ENCODE data around the gene ANTKMT.
"Not testable (repeated sequence)": the region's sequence is repeated elsewhere in the genome, so short reads cannot be mapped to it uniquely, and the experiment has no call there.

ANTKMT gene

DNA sequence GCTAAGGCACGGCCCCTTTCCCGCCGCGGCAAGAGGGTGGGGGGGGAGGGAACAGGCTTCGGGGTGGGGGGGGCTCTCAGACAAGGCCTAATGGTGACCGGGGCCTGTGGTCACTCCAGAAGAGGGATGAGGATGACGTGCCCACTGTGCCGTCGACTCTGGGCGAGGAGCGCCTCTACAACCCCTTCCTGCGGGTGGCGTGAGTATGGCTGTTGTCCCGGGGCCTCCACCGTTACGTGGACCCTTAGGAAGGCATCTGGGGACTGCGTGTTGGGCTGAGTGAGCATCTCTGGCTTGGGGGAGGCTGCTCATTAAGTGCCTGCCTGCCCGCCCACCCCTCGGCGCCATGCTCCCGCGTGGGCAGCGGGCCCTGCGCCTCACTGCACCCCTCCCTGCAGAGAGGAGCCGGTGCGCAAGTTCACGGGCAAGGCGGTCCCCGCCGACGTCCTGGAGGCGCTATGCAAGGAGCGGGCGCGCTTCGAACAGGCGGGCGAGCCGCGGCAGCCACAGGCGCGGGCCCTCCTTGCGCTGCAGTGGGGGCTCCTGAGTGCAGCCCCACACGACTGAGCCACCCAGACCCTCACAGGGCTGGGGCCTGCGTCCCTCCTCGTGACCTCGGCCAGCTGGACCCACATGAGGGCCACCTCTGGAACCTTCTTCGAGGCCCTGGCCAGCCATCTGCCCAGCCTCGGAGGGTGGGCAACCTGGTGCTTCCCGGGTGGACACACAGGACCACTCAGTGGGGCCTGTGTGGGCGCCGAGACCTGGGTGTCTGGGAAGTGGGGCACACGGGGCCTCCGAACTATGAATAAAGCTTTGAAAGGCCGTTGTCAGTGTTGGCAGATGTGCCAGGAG is 8.2 kb downstream of the ANTKMT start:
- no peak for DNase-seq

- DNase-seq, result no peak
Measured at GRCh38 chr16:729768-730665, 9.1 kb downstream of the ANTKMT start.

- DNase-seq, result no peak
Measured at GRCh38 chr16:730666-731509, 9.9 kb downstream of the ANTKMT start.

- no peak for DNase-seq
Measured at GRCh38 chr16:732332-732731, 11.4 kb downstream of the ANTKMT start.

DNA sequence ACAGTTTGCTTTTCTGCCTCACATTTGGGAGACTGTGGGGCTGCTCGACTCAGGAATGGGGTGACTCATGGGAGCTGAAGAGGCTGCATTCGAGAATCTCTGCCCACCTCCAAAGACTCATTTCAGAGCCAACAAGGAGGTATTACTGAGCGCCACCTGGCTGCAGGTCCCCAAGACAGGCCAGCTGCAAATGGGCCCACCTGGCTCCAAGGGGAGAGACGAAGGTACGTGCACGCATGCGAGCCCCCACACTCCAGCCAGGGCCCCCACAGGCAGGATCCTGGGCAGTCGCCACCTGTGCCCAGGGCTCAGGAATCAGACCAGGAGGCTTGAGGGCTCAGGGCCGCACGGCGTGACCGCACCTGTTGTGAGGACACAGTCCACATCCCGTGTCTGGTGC is 12.0 kb downstream of the ANTKMT start:
- no peak for DNase-seq

DNA sequence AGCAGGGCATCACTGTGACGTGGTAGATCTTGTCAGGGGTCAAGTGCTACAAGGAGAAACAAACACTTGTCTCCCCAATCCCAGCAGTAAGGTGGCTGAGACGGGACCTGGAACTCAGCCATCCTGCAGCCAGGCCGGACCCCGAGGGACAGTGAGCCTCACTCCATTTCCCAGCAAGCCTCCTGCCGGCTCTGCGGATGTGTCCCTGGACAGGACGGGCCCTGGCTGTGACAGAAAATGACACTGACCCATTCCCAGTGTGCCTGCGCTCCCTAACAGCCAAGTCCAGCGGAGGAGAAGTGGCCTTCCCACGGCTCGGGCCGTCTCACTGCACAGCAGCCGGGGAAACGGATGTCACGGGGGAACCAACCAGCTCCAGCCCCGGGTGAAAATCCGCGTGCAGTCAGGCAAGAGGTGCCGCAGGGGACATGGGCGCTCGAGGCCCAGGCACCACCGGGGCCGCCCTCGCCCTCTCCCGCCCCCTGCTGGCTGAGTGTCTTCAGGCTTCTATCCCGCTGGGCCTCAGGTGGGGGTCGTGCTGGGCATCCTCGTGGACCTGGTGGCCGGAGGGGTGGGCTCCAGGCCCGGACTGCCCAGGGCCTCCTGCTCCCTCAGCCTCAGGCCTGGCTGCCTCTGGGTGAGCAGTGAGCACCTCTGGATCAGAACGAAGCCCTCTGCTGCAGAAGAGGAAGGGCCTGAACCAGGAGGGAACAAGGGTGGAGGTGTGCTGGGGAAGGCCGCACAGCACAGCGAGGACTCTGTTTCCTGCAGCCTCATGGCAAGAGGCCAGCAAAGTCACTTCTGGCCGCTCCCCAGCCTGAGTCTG is 12.6 kb downstream of the ANTKMT start:
- peak; percentile 37 for DNase-seq

- no peak for DNase-seq
Measured at GRCh38 chr16:734208-734980, 13.4 kb downstream of the ANTKMT start.

DNA sequence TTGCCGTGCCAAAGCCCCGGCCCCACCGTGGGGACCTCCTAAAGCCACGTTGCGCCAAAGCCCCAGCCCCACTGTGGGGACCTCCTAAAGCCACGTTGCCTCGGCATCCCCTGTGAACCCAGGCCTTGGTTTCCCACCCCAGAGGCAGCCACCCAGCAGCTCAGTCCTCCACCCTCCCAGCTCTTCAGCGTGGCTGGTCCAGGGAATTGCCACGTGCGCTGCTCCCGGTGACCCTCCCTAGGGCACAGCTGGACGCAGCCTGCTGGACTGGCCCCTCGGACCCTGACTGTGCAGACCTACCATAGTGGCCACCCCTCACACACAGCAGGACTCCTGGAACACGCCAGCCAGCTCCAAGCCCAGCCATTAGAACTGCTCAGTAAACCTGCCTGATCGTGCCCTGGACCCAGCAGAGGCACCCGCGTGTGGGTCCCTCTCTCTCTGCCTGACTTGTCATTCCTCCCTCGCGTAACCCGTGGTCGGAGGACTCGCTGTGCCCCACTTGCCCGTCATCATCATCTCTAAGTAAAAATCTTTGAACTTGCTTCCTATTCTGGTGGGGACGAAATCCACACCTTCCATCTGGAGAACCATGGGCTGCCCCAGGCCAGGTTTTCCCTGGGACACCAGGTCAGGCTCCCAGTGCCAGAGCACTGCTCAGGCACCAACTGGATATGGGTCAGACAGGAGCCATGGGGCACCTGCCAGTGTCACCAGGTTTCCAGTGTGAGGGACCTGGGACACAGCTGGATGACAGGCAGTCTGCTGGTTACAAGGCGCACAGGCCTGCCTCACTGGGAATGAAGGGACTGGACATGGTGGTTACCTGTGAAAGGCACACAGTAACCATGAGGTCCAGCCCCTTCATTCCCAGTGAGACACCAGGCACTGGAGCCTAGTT is 14.3 kb downstream of the ANTKMT start:
- DNase-seq, result no peak

GRCh38 chr16:735982-736453 is 15.1 kb downstream of the ANTKMT start:
- no peak for DNase-seq

- no peak for DNase-seq
Measured at GRCh38 chr16:736936-737481, 16.1 kb downstream of the ANTKMT start.

DNA sequence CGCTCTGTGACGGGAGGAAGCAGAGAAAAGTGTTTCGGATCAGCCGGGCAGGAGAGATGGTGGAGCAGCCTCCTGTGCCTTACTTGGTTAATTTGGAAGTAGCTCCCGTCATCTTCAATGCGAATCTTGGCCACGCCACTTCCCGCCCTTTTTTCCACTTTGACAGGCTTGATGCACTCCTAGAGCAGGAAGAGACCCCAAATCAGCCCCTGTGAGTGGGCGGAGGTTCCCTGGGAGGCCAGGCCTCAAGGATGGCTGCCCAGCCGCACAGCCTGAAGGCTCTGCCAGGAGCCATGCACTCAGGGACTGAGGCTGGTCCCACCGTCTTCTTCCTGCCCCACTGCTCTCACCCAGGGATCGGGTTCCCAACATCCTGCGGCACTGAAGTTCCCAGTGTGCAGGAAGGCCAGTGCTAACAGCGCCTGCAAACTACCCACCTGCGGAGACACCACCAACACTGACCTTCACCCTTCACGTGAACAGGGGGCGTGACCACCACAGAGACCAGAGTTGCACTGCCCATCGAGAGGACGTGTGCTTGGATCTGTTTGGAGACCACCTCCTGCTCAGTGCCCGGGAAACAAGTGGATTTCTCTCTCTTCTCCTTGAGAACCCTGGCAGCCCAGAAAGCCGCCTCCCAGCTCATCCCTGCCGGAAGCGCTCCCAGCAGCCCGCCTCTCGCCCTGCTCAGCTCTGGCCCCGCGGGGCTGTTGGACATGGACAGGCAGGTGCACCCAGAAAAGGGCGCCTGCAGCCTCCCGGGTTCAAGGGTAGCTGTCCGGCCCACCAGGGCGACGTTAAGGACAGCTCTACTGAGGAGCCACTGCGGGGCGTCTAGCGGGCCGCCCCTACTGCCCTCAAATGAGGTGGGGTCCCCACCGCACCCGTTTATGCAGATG is 18.9 kb downstream of the ANTKMT start:
- no peak for DNase-seq

DNA sequence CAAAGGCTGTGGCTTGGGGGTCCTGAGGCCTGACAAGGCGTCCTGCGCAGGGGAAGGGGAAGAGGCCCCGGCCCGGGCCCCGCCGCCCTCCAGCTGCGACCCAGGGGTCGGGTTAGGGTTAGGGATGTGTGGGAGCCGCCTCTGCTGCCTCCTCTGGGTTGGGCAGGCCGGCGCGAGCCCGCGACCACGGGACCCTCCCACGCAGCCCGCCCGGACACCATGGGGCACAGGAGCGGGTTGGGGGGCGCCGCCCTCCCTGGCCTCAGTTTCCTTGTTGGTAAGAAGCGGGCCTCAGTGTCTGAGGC is 19.5 kb downstream of the ANTKMT start:
- no peak for DNase-seq

DNA sequence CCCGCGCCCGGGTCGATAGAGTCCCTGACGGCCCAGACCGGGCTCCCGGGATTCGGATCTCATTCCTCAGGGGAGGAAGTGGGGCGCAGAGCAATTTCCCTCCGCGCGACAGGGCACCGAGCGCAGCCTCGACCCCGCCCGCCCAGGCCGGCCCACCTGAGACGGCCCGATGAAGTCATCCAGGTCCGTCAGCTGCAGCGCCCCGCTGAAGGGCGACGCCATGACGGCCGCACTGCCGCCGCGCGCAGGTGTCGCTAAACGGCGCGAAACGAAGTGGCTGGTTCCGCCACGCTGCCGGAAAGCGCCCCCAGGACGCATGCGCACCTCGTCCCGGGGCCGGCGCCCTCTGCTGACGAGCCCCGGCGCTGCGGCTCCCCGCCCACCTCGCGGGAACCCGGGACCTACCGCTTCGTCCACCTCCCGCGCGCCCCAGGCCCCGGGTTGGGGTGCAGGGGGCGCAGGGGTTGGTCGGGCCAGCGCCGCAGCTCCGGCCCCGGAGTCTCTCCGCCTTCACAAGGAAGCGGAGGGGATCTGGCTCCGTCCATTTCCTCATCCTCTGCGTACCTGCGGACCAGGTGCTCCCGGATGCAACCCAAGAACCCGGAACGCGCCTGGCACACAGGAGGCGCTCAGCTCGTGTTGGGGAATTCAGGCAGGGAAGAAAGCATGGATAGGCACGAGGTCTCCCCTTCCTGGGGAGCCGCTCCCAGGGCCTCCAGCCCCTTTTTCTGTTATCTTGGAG is 20.0 kb downstream of the ANTKMT start, which contains the start of gene CIAO3:
TSS of gene CIAO3 (minus strand) at position 234 of the 742 bp plus-strand sequence. CDS start at position 222, 12 bp downstream.
- DNase-seq, result peak; percentile 90

DNA sequence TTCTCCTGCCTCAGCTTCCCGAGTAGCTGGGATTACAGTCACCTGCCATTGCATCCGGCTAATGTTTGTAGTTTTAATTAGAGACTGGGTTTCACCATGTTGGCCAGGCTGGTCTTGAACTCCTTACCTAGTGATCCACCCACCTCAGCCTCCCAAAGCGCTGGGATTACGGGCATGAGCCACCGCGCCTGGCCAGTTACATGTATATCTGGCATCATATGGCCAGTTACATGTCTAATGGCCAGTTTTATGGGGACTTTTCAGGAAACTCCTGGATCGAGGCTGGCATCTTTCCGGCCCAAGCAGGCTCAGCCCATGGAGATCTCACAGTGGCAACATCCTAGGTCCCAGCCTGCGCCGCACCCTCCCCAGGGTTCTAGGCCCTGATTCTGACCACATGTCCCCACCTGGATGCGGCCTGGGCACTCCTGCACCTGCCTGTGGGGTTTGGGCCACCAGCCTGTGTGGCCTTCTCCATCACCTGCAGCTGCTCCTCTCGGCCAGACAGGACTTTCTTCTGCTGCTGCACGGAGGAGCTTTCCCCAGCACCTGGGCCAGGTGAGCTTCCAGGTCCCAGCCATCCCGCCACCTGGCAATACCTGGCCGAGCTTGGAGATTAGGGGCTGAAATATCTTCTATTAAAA is 21.2 kb downstream of the ANTKMT start:
- no peak for DNase-seq

DNA sequence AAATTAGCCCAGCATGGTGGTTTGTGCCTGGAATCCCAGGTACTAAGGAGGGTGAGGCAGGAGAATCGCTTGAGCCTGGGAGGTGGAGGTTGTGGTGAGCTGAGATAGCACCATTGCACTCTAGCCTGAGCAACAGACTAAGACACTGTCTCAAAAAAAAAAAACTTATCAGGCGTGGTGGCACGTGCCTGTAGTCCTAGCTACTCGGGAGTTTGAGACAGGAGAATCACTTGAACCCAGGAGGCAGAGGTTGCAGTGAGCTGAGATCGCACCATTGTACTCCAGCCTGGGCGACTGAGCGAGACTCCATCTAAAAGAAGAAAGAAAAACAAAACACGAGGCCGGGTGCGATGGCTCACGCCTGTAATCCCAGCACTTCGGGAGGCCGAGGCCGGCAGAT is 21.9 kb downstream of the ANTKMT start:
- not testable (repeated sequence) for DNase-seq

- DNase-seq, result no peak
Measured at GRCh38 chr16:743794-744500, 23.0 kb downstream of the ANTKMT start.

GRCh38 chr16:745739-746138 is 24.8 kb downstream of the ANTKMT start:
- DNase-seq, result no peak
